ENCODE data around the gene DUSP8.

GRCh38 chr11:1541474-1542204 lies 30.4 kb downstream of the DUSP8 start:
- TF ChIP-seq POLR2AphosphoS5 (IDR thresholded peaks at IDR 0.05; ENCODE audit: low read depth, low read length) (no peak), TAF1 (IDR thresholded peaks at IDR 0.05; ENCODE audit: borderline replicate concordance, low read depth, low read length) (no peak)

Data from GM12892 (cell line).